IMR-90 (cell line): Measurements from ENCODE around the gene TCERG1L. TPM values are rescaled to one million over a fixed set of nuclear protein-coding genes. Genes with fewer than 3 reads are reported as not detected.
"Not testable (repeated sequence)": the region's sequence is repeated elsewhere in the genome, so short reads cannot be mapped to it uniquely, and the experiment has no call there.

Source experiments
- ATAC-seq: fragments of 200-7000 bp; cut with Tn5 transposase; 2 replicates; pipeline ENCODE4 v1.9.1; 2020; ENCODE audit warnings: low read depth, mild to moderate bottlenecking, moderate library complexity
- BruUV-seq: library from RNA; stranded (reverse); fragments of 400-500 nt; replicated peaks from 2 replicates; lab custom pipeline; 2021; lab: Mats Ljungman, UMichigan
- CTCF ChIA-PET: fragments of 300-600 bp; formaldehyde crosslinking; extraction: SDS; loops from one replicate; lab custom pipeline; 2021; ENCODE audit warnings: antibody characterized with exemption; lab: Yijun Ruan, JAX
- POLR2A ChIA-PET: fragments of 300-600 bp; sonication (Branson Sonifier 250); formaldehyde crosslinking; loops from one replicate; lab custom pipeline; 2022; ENCODE audit warnings: antibody characterized with exemption; ENCODE audit not compliant: unreplicated experiment; lab: Charles Lee
- DNase-seq: peaks from one replicate; pipeline ENCODE4 v3.0.0; 2013
- H2AFZ ChIP-seq: replicated peaks from 2 replicates; pipeline ENCODE3; 2013; ENCODE audit warnings: low read length, mild to moderate bottlenecking; ENCODE audit not compliant: poor library complexity
- H2AK5ac ChIP-seq: 2 replicates; pipeline ENCODE4 v1.6.1; 2013; ENCODE audit warnings: low read depth, low read length, inconsistent platforms
- H2AK9ac ChIP-seq: replicated peaks from 2 replicates; pipeline ENCODE3; 2013; ENCODE audit warnings: mild to moderate bottlenecking, low read depth, low read length, moderate library complexity; ENCODE audit not compliant: poor library complexity
- H2BK120ac ChIP-seq: 2 replicates; pipeline ENCODE4 v1.6.1; 2013; ENCODE audit warnings: low read depth, low read length, inconsistent platforms
- H2BK15ac ChIP-seq: 3 replicates; pipeline ENCODE4 v1.6.1; 2013; ENCODE audit warnings: low read depth, low read length, inconsistent platforms
- H2BK20ac ChIP-seq: 2 replicates; pipeline ENCODE4 v1.6.1; 2013; ENCODE audit warnings: low read depth, mild to moderate bottlenecking, inconsistent platforms, low read length, moderate library complexity
- H2BK5ac ChIP-seq: 2 replicates; pipeline ENCODE4 v1.6.1; 2013; ENCODE audit warnings: mild to moderate bottlenecking, low read depth, low read length, inconsistent platforms; ENCODE audit not compliant: poor library complexity, severe bottlenecking
- H3K14ac ChIP-seq: replicated peaks from 2 replicates; pipeline ENCODE4 v1.6.1; 2013; ENCODE audit warnings: low read depth, low read length, inconsistent platforms
- H3K18ac ChIP-seq: 2 replicates; pipeline ENCODE4 v1.6.1; 2013; ENCODE audit warnings: low read depth, low read length, control low read depth
- H3K23ac ChIP-seq: 2 replicates; pipeline ENCODE4 v1.6.1; 2013; ENCODE audit warnings: low read depth, low read length, inconsistent platforms
- H3K27ac ChIP-seq: 2 replicates; pipeline ENCODE4 v1.5.1; 2013; ENCODE audit warnings: mild to moderate bottlenecking, control low read depth, low read length; ENCODE audit not compliant: insufficient read depth
- H3K27me3 ChIP-seq: 2 replicates; pipeline ENCODE4 v1.6.1; 2013; ENCODE audit warnings: low read length; ENCODE audit not compliant: control insufficient read depth, insufficient read depth
- H3K36me3 ChIP-seq: 2 replicates; pipeline ENCODE4 v1.6.1; 2013; ENCODE audit warnings: low read length, mixed read lengths; ENCODE audit not compliant: control insufficient read depth, insufficient read depth
- H3K4ac ChIP-seq: 2 replicates; pipeline ENCODE4 v1.6.1; 2013; ENCODE audit warnings: low read depth, low read length, inconsistent platforms
- H3K4me1 ChIP-seq: 2 replicates; pipeline ENCODE4 v1.6.1; 2013; ENCODE audit warnings: low read length, mixed read lengths; ENCODE audit not compliant: control insufficient read depth, insufficient read depth
- H3K4me2 ChIP-seq: 2 replicates; pipeline ENCODE4 v1.6.1; 2013; ENCODE audit warnings: low read depth, mild to moderate bottlenecking, control low read depth, low read length, moderate library complexity
- H3K4me3 ChIP-seq: 2 replicates; pipeline ENCODE4 v1.5.1; 2013; ENCODE audit warnings: low read depth, mild to moderate bottlenecking, control low read depth, low read length, moderate library complexity; ENCODE audit not compliant: insufficient read depth
- H3K56ac ChIP-seq: 2 replicates; pipeline ENCODE4 v1.6.1; 2013; ENCODE audit warnings: low read length, inconsistent platforms; ENCODE audit not compliant: insufficient read depth; ENCODE audit errors: extremely low read depth
- H3K79me1 ChIP-seq, 2 experiments: 2 replicates each; pipeline ENCODE4 v1.6.1; 2013; ENCODE audit warnings: low read length in 2 of 2, inconsistent platforms in 1 of 2, low read depth in 1 of 2
- H3K9ac ChIP-seq: 2 replicates; pipeline ENCODE4 v1.6.1; 2013; ENCODE audit warnings: low read depth, low read length, control low read depth
- H3K9me1 ChIP-seq: 2 replicates; pipeline ENCODE4 v1.6.1; 2013; ENCODE audit warnings: low read length, inconsistent platforms; ENCODE audit not compliant: insufficient read depth
- H3K9me3 ChIP-seq: 2 replicates; pipeline ENCODE4 v1.6.1; 2013; ENCODE audit warnings: low read length; ENCODE audit not compliant: control insufficient read depth, insufficient read depth
- H4K20me1 ChIP-seq: 2 replicates; pipeline ENCODE4 v1.6.1; 2013; ENCODE audit warnings: low read length, inconsistent platforms; ENCODE audit not compliant: insufficient read depth
- H4K5ac ChIP-seq: 2 replicates; pipeline ENCODE4 v1.6.1; 2013; ENCODE audit warnings: mild to moderate bottlenecking, low read depth, low read length, control low read depth
- H4K8ac ChIP-seq, 2 experiments: 2 replicates each; pipeline ENCODE4 v1.6.1; 2013; ENCODE audit warnings: low read depth in 2 of 2, low read length in 2 of 2, control low read depth in 1 of 2, inconsistent platforms in 1 of 2
- H4K91ac ChIP-seq: 2 replicates; pipeline ENCODE4 v1.6.1; 2013; ENCODE audit warnings: low read depth, low read length, inconsistent platforms; ENCODE audit not compliant: insufficient read depth
- WGBS, 2 experiments: methylation state at CpG; one replicate each; pipeline versions ENCODE4 v1.1.5 to v1.1.7; 2013; ENCODE audit warnings: missing lambda C conversion rate in 2 of 2; ENCODE audit not compliant: insufficient read length in 1 of 2; ENCODE audit errors: extremely low coverage in 2 of 2; 5-methylcytosine and 5-hydroxymethylcytosine counted together
- dilution Hi-C: fragments of 300-500 bp; cut with HindIII; formaldehyde crosslinking; loops from one replicate; pipeline ENCODE4 v1.14.3; 2018; ENCODE audit warnings: low sequenced_read_pairs; ENCODE audit not compliant: unreplicated experiment
- in situ Hi-C: fragments of 300-500 bp; cut with MboI; formaldehyde crosslinking; loops from 3 replicates; pipeline ENCODE4 v1.14.3; 2019; ENCODE audit warnings: low sequenced_read_pairs, inconsistent platforms, mixed read lengths
- intact Hi-C: fragments of 100-400 bp; cut with micrococcal nuclease; formaldehyde crosslinking; loops from 2 replicates; pipeline ENCODE4 v1.10.0; 2022
- polyA plus RNA-seq, 3 experiments: library from polyadenylated mRNA; depleted of rRNA; stranded (reverse); fragments of >200 nt; gene quantifications; 2 replicates each; pipeline ENCODE4 v1.2.3, GENCODE V29; 2012; ENCODE audit warnings: low replicate concordance in 1 of 3
- total RNA-seq: library from RNA; depleted of rRNA; stranded (reverse); fragments of >200 nt; gene quantifications from 2 replicates; pipeline ENCODE4 v1.2.3, GENCODE V29; 2012

TCERG1L gene
- total and polyA plus RNA-seq, 2 of the 4 experiments (the other 2 are of a cell fraction) = not detected

- in situ Hi-C loops, H4K5ac ChIP-seq, H2AK9ac ChIP-seq, H3K27ac ChIP-seq, H4K8ac ChIP-seq, H3K27me3 ChIP-seq, H2AFZ ChIP-seq, H2BK20ac ChIP-seq, H3K4ac ChIP-seq, H4K20me1 ChIP-seq, BruUV-seq, H3K4me1 ChIP-seq, H3K14ac ChIP-seq, H3K4me3 ChIP-seq, intact Hi-C loops, H3K23ac ChIP-seq, H4K91ac ChIP-seq, H2BK5ac ChIP-seq, H3K79me1 ChIP-seq, POLR2A ChIA-PET, H2BK120ac ChIP-seq, dilution Hi-C loops, H2BK15ac ChIP-seq, H3K9me1 ChIP-seq, H2AK5ac ChIP-seq, CTCF ChIA-PET, H3K56ac ChIP-seq, H3K36me3 ChIP-seq, H3K18ac ChIP-seq, ATAC-seq, H3K9ac ChIP-seq, H3K4me2 ChIP-seq: not testable (repeated sequence)
- WGBS, 2 experiments = 62% methylated on average over 6 of the region's 7 CpGs; no CpG with 5 or more reads in 1 of the 2 experiments
- DNase-seq = peak; percentile 1
- peaks cover 71% of the 10 kb centered on the region for H3K9me3 ChIP-seq
Measured at GRCh38 chr10:131176324-131176723, 135.2 kb downstream of the TCERG1L start.
